Glutamatergic neuron (in vitro differentiated cells): Measurements from ENCODE around the gene RGS6. TPM values are rescaled to one million over a fixed set of nuclear protein-coding genes. Genes with fewer than 3 reads are reported as not detected.

ENCODE experiments used
- DNase-seq: peaks from one replicate; pipeline ENCODE4 v3.0.0; 2022
- H3K27ac Mint-ChIP-seq: one replicate; pipeline ENCODE4 v1.8.0; 2020; ENCODE audit warnings: mild to moderate bottlenecking, mixed read lengths, inconsistent platforms; ENCODE audit not compliant: unreplicated experiment
- H3K27me3 Mint-ChIP-seq: one replicate; pipeline ENCODE4 v1.8.0; 2020; ENCODE audit warnings: mild to moderate bottlenecking, moderate library complexity, mixed read lengths, inconsistent platforms; ENCODE audit not compliant: unreplicated experiment
- H3K36me3 Mint-ChIP-seq: one replicate; pipeline ENCODE4 v1.8.0; 2020; ENCODE audit warnings: mild to moderate bottlenecking, mixed read lengths, inconsistent platforms; ENCODE audit not compliant: unreplicated experiment
- H3K4me1 Mint-ChIP-seq: one replicate; pipeline ENCODE4 v1.8.0; 2020; ENCODE audit warnings: mild to moderate bottlenecking, low read depth, mixed read lengths, inconsistent platforms; ENCODE audit not compliant: unreplicated experiment
- H3K4me3 Mint-ChIP-seq: one replicate; pipeline ENCODE4 v1.8.0; 2020; ENCODE audit warnings: mild to moderate bottlenecking, mixed read lengths, inconsistent platforms; ENCODE audit not compliant: unreplicated experiment
- H3K9me3 Mint-ChIP-seq: one replicate; pipeline ENCODE4 v1.8.0; 2020; ENCODE audit warnings: mild to moderate bottlenecking, moderate library complexity, mixed read lengths, inconsistent platforms; ENCODE audit not compliant: unreplicated experiment
- total RNA-seq: library from RNA; stranded (reverse); fragmentation: NEBNext Ultra II Directional; extraction: Animal tissue kit (Norgen Biotek cat#: 25700); gene quantifications from one replicate; pipeline ENCODE4 v1.2.1, GENCODE V29; 2021; ENCODE audit not compliant: unreplicated experiment
- TF ChIP-seq, protein P1 (sequence below): fragments of 200-600 bp; sonication (generic); IDR thresholded peaks from one replicate; pipeline ENCODE4 v1.5.0; 2021; ENCODE audit not compliant: partially characterized antibody, unreplicated experiment

The RGS6 gene
- total RNA-seq, 1 donor from 2014 or later = 1.2 TPM

DNA sequence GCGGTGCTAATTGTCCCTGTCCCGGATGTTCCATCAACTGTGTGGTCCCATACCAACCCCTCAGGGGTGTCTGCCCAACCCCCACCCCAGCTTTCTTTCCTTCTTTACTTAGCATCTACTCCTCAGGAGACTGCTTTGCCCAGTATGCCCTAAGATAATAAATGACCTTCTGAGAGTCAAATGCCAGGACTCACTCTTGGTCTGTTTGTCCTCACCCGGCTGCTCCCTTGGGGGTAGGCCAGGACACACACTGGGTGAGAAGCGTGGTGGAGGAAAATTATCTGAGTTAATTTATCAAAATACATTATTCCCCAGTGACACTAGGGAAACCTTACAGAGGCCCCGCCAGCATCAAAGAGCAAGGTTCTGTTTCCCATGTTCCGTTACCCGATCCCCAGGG, 457.0 kb downstream of the RGS6 start:
- Mint-ChIP-seq H3K36me3 (peaks cover 6% of the 10 kb centered on the region), H3K4me3 (no peak overlapping the region), H3K9me3 (no peaks in the 10 kb centered on the region), H3K27ac (no peak overlapping the region), H3K27me3 (no peaks in the 10 kb centered on the region), H3K4me1 (no peaks in the 10 kb centered on the region)
- TF ChIP-seq, protein P1, sequence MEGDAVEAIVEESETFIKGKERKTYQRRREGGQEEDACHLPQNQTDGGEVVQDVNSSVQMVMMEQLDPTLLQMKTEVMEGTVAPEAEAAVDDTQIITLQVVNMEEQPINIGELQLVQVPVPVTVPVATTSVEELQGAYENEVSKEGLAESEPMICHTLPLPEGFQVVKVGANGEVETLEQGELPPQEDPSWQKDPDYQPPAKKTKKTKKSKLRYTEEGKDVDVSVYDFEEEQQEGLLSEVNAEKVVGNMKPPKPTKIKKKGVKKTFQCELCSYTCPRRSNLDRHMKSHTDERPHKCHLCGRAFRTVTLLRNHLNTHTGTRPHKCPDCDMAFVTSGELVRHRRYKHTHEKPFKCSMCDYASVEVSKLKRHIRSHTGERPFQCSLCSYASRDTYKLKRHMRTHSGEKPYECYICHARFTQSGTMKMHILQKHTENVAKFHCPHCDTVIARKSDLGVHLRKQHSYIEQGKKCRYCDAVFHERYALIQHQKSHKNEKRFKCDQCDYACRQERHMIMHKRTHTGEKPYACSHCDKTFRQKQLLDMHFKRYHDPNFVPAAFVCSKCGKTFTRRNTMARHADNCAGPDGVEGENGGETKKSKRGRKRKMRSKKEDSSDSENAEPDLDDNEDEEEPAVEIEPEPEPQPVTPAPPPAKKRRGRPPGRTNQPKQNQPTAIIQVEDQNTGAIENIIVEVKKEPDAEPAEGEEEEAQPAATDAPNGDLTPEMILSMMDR = no peak
- DNase-seq = no peak

GRCh38 chr14:72401101-72401625, 468.9 kb downstream of the RGS6 start:
- H3K36me3 Mint-ChIP-seq = no peaks in the 10 kb centered on the region
- H3K27ac Mint-ChIP-seq = no peak overlapping the region
- no peaks in the 10 kb centered on the region for H3K4me1 Mint-ChIP-seq
- no peak for DNase-seq
- TF ChIP-seq, protein P1 = no peak
- H3K4me3 Mint-ChIP-seq = no peak overlapping the region
- H3K27me3 Mint-ChIP-seq = no peaks in the 10 kb centered on the region
- H3K9me3 Mint-ChIP-seq = no peaks in the 10 kb centered on the region

GRCh38 chr14:72401632-72402376, 469.6 kb downstream of the RGS6 start:
- H3K9me3 Mint-ChIP-seq = no peaks in the 10 kb centered on the region
- TF ChIP-seq, protein P1 = no peak
- H3K27me3 Mint-ChIP-seq = no peaks in the 10 kb centered on the region
- no peak overlapping the region for H3K27ac Mint-ChIP-seq
- no peaks in the 10 kb centered on the region for H3K4me1 Mint-ChIP-seq
- H3K36me3 Mint-ChIP-seq = no peaks in the 10 kb centered on the region
- H3K4me3 Mint-ChIP-seq = no peak overlapping the region
- DNase-seq = no peak

DNA sequence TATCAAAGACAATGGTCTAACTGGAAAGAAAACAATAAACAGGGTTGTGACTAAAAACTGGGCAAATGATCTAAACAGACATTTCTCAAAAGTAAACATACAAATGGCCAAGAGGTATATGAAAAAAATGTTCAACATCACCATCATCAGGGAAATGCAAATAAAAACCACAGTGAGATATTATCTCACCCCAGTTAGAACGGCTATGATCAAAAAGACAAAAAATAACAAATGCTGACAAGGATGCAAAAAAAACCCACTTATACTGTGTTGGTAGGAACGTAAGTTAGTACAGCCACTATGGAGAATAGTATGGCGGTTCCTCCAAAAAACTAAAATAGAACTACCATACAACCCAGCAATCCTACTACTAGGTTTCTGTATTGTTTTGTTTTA, 470.1 kb downstream of the RGS6 start:
- TF ChIP-seq, protein P1 = no peak
- Mint-ChIP-seq H3K4me1 (no peaks in the 10 kb centered on the region), H3K9me3 (no peaks in the 10 kb centered on the region), H3K36me3 (no peaks in the 10 kb centered on the region), H3K27me3 (no peaks in the 10 kb centered on the region), H3K27ac (no peak overlapping the region), H3K4me3 (no peak overlapping the region)
- DNase-seq = no peak

GRCh38 chr14:72404106-72404774, 472.0 kb downstream of the RGS6 start:
- TF ChIP-seq, protein P1 = no peak
- H3K27me3 Mint-ChIP-seq = no peaks in the 10 kb centered on the region
- no peaks in the 10 kb centered on the region for H3K9me3 Mint-ChIP-seq
- H3K4me1 Mint-ChIP-seq = no peaks in the 10 kb centered on the region
- no peak overlapping the region for H3K4me3 Mint-ChIP-seq
- H3K36me3 Mint-ChIP-seq = no peaks in the 10 kb centered on the region
- no peak overlapping the region for H3K27ac Mint-ChIP-seq
- DNase-seq = no peak
